Trophoblast cell (in vitro differentiated cells and primary cell): ENCODE measurements around the gene GSE1.
A peak's percentile ranks its signal among the peaks of the same experiment; 100 is the strongest.

Source experiments
- DNase-seq, 2 donors: peaks; one replicate each; pipeline ENCODE4 v3.0.0-alpha.2; 2016
- H2AFZ ChIP-seq: 2 replicates; pipeline ENCODE4 v1.6.1; 2013; ENCODE audit warnings: low read length, moderate library complexity, mild to moderate bottlenecking; ENCODE audit not compliant: insufficient read depth, poor library complexity
- H2AK5ac ChIP-seq: 2 replicates; pipeline ENCODE4 v1.6.1; 2013; ENCODE audit warnings: mild to moderate bottlenecking, low read length
- H2BK120ac ChIP-seq: 2 replicates; pipeline ENCODE4 v1.6.1; 2013; ENCODE audit warnings: low read length, mild to moderate bottlenecking, moderate library complexity; ENCODE audit not compliant: insufficient read depth, poor library complexity
- H2BK12ac ChIP-seq: 2 replicates; pipeline ENCODE4 v1.6.1; 2013; ENCODE audit warnings: mild to moderate bottlenecking, low read length, moderate library complexity
- H2BK5ac ChIP-seq: 2 replicates; pipeline ENCODE4 v1.6.1; 2013; ENCODE audit warnings: low read length, low read depth, moderate library complexity, mild to moderate bottlenecking; ENCODE audit not compliant: poor library complexity
- H3K14ac ChIP-seq: 2 replicates; pipeline ENCODE4 v1.6.1; 2013; ENCODE audit warnings: mild to moderate bottlenecking, low read length
- H3K18ac ChIP-seq: 2 replicates; pipeline ENCODE4 v1.6.1; 2013; ENCODE audit warnings: mild to moderate bottlenecking, low read length
- H3K23ac ChIP-seq: 2 replicates; pipeline ENCODE4 v1.6.1; 2013; ENCODE audit warnings: low read length
- H3K27ac ChIP-seq: 2 replicates; pipeline ENCODE4 v1.5.1; 2013; ENCODE audit warnings: low read depth, mild to moderate bottlenecking, inconsistent platforms, low read length, moderate library complexity
- H3K27me3 ChIP-seq: 2 replicates; pipeline ENCODE4 v1.6.1; 2013; ENCODE audit warnings: inconsistent platforms, mild to moderate bottlenecking, low read length, moderate library complexity; ENCODE audit not compliant: insufficient read depth
- H3K36me3 ChIP-seq, 2 experiments: 1 replicate in 1 of 2; 2 replicates in 1 of 2; pipeline ENCODE4 v1.6.1; 2013; ENCODE audit warnings: low read length in 2 of 2, mild to moderate bottlenecking in 2 of 2, moderate library complexity in 1 of 2; ENCODE audit not compliant: insufficient read depth in 2 of 2, control insufficient read depth in 1 of 2
- H3K4ac ChIP-seq: 2 replicates; pipeline ENCODE4 v1.6.1; 2013; ENCODE audit warnings: low read depth, mild to moderate bottlenecking, low read length, moderate library complexity
- H3K4me1 ChIP-seq, 2 experiments: 1 replicate in 1 of 2; 2 replicates in 1 of 2; pipeline ENCODE4 v1.6.1; 2013; ENCODE audit warnings: low read length in 2 of 2, mild to moderate bottlenecking in 2 of 2, moderate library complexity in 1 of 2; ENCODE audit not compliant: insufficient read depth in 2 of 2, control insufficient read depth in 1 of 2
- H3K4me2 ChIP-seq: 2 replicates; pipeline ENCODE4 v1.6.1; 2013; ENCODE audit warnings: inconsistent platforms, mild to moderate bottlenecking, low read length, moderate library complexity
- H3K4me3 ChIP-seq: 2 replicates; pipeline ENCODE4 v1.5.1; 2013; ENCODE audit warnings: mild to moderate bottlenecking, low read depth, low read length, inconsistent platforms
- H3K79me1 ChIP-seq: one replicate; pipeline ENCODE4 v1.6.1; 2013; ENCODE audit warnings: low read length
- H3K79me2 ChIP-seq: 2 replicates; pipeline ENCODE4 v1.6.1; 2013; ENCODE audit warnings: low read length, mild to moderate bottlenecking; ENCODE audit not compliant: control insufficient read depth, insufficient read depth, poor library complexity
- H3K9ac ChIP-seq: 2 replicates; pipeline ENCODE4 v1.6.1; 2013; ENCODE audit warnings: mild to moderate bottlenecking, low read length
- H3K9me3 ChIP-seq: 2 replicates; pipeline ENCODE4 v1.6.1; 2013; ENCODE audit warnings: low read depth, mild to moderate bottlenecking, control low read depth, inconsistent platforms, low read length; ENCODE audit not compliant: insufficient read depth
- H4K12ac ChIP-seq: 2 replicates; pipeline ENCODE4 v1.6.1; 2013; ENCODE audit warnings: low read depth, mild to moderate bottlenecking, low read length, moderate library complexity
- H4K8ac ChIP-seq: 2 replicates; pipeline ENCODE4 v1.6.1; 2013; ENCODE audit warnings: low read depth, mild to moderate bottlenecking, low read length, moderate library complexity
- H4K91ac ChIP-seq: one replicate; pipeline ENCODE4 v1.6.1; 2013; ENCODE audit warnings: low read depth, mild to moderate bottlenecking, low read length, moderate library complexity
- WGBS: extraction: QIAGEN DNeasy Blood & Tissue Kit; methylation state at CpG from one replicate; pipeline ENCODE4 v1.1.7; 2013; ENCODE audit warnings: missing lambda C conversion rate; ENCODE audit not compliant: insufficient read length, insufficient coverage; ENCODE audit errors: extremely low coverage; 5-methylcytosine and 5-hydroxymethylcytosine counted together

The GSE1 gene

DNA sequence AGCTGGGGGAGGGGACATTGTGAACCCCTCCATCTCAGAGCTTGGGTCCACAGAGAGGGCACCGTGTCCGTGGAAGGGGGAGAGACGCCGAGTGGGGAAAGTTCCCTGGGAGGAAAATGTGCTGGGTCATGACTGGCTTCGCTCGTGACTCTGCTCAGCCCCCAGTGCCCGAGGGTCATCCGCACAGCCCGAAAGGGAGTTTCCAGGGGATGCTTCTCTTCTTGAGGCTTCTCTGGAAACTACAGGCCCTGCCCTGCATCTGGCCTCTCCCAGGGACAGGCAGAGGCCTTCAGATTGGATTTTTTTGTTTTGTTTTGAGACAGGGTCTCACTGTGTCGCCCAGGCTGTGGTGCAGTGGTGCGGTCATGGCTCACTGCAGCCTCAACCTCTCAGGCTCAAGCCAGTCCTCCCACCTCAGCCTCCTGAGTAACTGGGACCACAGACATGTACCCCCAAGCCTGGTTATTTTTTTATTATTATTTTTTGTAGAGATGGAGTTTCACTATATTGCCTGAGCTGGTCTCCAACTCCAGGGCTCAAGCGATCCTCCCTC is 9.8 kb upstream of the GSE1 start:
- WGBS = no CpG with 5 or more reads among the region's 12 CpGs
- Histone ChIP-seq H3K23ac (no peak overlapping the region), H4K91ac (no peak overlapping the region)

DNA sequence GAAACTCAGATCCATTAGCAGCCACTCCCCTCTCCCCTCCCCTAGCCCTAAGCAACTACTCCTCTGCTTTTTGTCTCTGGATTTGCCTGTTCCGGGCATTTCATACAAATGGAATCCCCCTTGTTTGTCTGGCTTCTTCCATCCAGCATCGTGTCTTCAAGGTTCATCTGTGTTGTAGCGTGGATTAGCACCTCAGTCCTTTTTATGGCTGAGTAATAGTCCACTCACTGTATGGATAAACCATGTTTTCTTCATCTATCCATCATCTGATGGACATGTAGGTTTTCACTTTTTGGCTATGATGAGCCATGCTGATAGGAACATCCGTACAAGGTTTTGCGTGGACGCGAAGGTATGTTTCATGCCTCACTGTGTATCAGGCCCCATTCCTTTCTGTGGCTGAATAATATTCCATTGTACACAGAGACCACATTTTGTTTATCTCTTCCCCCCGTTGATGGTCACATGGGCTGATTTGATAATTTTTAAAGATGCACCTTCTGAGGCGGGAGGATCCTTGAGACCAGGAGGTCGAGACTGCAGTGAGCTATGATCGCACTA is 8.9 kb upstream of the GSE1 start:
- Histone ChIP-seq H3K18ac (no peak overlapping the region), H3K27me3 (no peaks in the 10 kb centered on the region), H2BK12ac (no peak overlapping the region), H2BK5ac (no peak overlapping the region), H3K79me1 (peaks cover 2% of the 10 kb centered on the region), H3K23ac (no peak overlapping the region), H4K91ac (no peak overlapping the region), H3K79me2 (peaks cover 2% of the 10 kb centered on the region), H2AK5ac (no peak overlapping the region), H4K8ac (no peak overlapping the region), H3K9me3 (no peaks in the 10 kb centered on the region), H3K4ac (no peak overlapping the region), H2AFZ (no peak overlapping the region), H2BK120ac (no peak overlapping the region), H3K4me1 (peaks cover 26 to 35% of the 10 kb centered on the region in 2 experiments), H3K36me3 (peaks cover 4 to 6% of the 10 kb centered on the region in 2 experiments), H3K9ac (no peak overlapping the region), H3K4me3 (no peak overlapping the region), H3K14ac (no peak overlapping the region), H3K4me2 (no peak overlapping the region), H3K27ac (no peak overlapping the region), H4K12ac (no peak overlapping the region)
- peak in 1 of 2 donors; percentile 40 for DNase-seq
- no CpG with 5 or more reads among the region's 11 CpGs for WGBS

More for the DNA sequence above, 9.8 kb upstream of the GSE1 start:
- Histone ChIP-seq H4K12ac (no peak overlapping the region), H3K36me3 (peaks cover 4 to 10% of the 10 kb centered on the region in 2 experiments), H3K4me3 (no peak overlapping the region), H3K79me1 (peaks cover 2% of the 10 kb centered on the region), H3K4me2 (no peak overlapping the region), H3K79me2 (no peaks in the 10 kb centered on the region), H3K9ac (no peak overlapping the region), H2AFZ (no peak overlapping the region), H2BK5ac (no peak overlapping the region), H3K14ac (no peak overlapping the region), H2BK120ac (no peak overlapping the region), H3K9me3 (no peaks in the 10 kb centered on the region), H3K4me1 (peaks cover 20 to 28% of the 10 kb centered on the region in 2 experiments), H3K18ac (peak overlapping the region; percentile 5), H2BK12ac (no peak overlapping the region), H4K8ac (no peak overlapping the region), H2AK5ac (no peak overlapping the region), H3K4ac (no peak overlapping the region), H3K27me3 (no peaks in the 10 kb centered on the region), H3K27ac (no peak overlapping the region)
- DNase-seq = peak in 1 of 2 donors; percentile 14

DNA sequence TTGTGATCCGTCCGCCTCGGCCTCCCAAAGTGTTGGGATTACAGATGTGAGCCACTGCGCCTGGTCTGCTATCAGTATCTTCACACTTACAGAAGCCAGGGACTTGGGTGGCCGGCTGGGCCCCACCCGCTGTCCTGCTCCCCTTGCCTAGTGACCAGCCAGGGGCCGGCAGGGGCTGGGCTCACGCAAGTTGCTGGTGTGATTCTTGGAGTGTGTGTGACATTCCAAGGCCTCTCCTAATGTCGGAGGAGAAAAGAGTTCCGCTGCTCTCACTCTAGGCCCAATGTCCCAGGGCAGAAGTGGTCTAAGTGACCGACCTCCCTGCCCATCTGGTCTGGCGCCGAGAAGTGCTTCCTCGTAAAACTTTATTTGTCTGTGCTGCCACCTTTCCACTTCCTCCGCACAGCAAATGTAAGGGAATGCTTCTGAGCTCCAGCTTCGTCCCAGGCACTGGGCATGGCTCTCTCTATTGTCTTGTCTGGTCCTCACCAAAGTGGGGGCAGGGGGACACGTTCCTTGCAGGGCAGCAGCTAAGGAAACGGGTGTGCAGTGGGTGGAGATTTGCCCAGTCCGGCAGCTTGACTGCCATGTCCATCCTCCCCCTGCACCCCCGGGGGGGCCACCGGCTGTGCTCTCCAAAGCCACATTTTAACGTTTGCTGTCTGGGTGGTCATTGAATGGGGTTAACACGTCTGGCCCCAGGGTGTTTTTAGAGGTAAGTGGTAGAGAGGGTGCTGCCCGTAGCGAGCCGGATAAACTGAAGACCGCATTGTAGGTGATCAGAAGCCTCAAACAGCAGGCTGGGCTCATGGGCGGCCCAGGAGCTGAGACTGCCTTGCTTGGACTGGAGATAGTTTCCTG is 7.8 kb upstream of the GSE1 start:
- Histone ChIP-seq H3K79me2 (peaks cover 2% of the 10 kb centered on the region), H3K9me3 (no peaks in the 10 kb centered on the region), H2BK12ac (no peak overlapping the region), H2BK5ac (no peak overlapping the region), H4K12ac (no peak overlapping the region), H2BK120ac (no peak overlapping the region), H4K91ac (no peak overlapping the region), H3K27ac (no peak overlapping the region), H3K9ac (no peak overlapping the region), H3K18ac (no peak overlapping the region), H2AK5ac (no peak overlapping the region), H3K4me1 (peaks cover 30 to 39% of the 10 kb centered on the region in 2 experiments), H3K36me3 (peaks cover 4% of the 10 kb centered on the region in 2 experiments), H3K14ac (no peak overlapping the region), H3K4me3 (no peak overlapping the region), H3K27me3 (no peaks in the 10 kb centered on the region), H3K4ac (no peak overlapping the region), H3K23ac (no peak overlapping the region), H2AFZ (no peak overlapping the region), H3K79me1 (peaks cover 2% of the 10 kb centered on the region), H3K4me2 (no peak overlapping the region), H4K8ac (no peak overlapping the region)
- no CpG with 5 or more reads among the region's 28 CpGs for WGBS
- DNase-seq = no peak

DNA sequence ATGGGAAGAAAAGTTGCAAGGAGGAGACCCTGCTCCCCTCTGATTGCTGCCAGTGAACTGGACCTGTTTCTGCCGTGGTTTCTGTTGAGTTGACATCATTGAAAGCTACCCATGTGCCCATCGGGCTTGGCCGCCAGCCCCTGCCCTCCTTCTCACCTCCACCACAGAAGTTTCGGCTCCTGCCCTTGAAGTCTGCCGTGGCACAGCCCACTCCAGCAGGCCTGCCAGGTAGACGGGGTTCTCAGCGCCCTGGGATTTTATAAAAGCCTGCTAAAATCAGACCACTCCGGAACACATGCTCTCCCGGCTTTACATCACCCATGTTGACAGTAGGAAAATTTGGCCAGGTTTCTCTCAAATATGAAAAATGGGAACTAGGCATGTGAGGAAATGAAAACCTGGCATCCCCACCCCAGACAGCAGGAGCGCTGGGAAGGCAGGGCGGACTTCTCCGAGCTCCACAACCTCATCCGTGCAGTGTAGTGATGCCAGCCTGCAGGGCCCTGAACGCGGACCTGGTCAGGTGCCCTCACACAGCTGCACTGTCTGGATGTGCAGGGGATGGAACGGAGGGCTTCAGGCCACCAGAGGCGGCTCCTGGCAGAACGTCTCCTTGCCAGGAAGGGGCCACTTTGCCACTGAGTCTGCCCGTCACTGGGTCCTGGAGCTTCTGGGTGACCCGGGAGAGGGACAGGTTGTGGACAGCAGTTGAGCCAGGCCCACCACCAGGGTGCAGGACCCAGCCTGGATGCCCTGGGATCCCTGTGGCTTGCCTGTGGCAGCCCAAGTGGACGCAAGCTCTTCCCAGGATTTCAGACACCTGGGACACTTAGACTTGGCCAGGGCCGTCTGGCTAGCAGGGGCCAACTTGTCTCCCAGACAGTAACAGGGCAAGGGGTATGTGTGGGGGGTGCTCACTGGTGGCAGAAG is 6.9 kb upstream of the GSE1 start:
- Histone ChIP-seq H2AFZ (no peak overlapping the region), H2BK120ac (no peak overlapping the region), H2AK5ac (no peak overlapping the region), H3K27me3 (no peaks in the 10 kb centered on the region), H3K36me3 (peaks cover 4% of the 10 kb centered on the region in 2 experiments), H2BK5ac (no peak overlapping the region), H3K4ac (no peak overlapping the region), H3K79me1 (peaks cover 5% of the 10 kb centered on the region), H3K9ac (no peak overlapping the region), H3K14ac (no peak overlapping the region), H3K18ac (no peak overlapping the region), H4K91ac (no peak overlapping the region), H4K8ac (no peak overlapping the region), H3K79me2 (peaks cover 2% of the 10 kb centered on the region), H2BK12ac (no peak overlapping the region), H3K27ac (no peak overlapping the region), H3K4me3 (no peak overlapping the region), H4K12ac (no peak overlapping the region), H3K4me2 (no peak overlapping the region), H3K4me1 (peaks cover 34 to 43% of the 10 kb centered on the region in 2 experiments), H3K23ac (no peak overlapping the region), H3K9me3 (no peaks in the 10 kb centered on the region)
- DNase-seq = no peak
- WGBS = no CpG with 5 or more reads among the region's 22 CpGs
